ENCODE data around the gene STPG3. TPM values are rescaled to one million over a fixed set of nuclear protein-coding genes. Genes with fewer than 3 reads are reported as not detected.

STPG3 gene
- total and polyA plus RNA-seq, 2 of the 8 experiments (the other 6 are each of a cell fraction or from before 2014, with no cell fraction given) = not detected

DNA sequence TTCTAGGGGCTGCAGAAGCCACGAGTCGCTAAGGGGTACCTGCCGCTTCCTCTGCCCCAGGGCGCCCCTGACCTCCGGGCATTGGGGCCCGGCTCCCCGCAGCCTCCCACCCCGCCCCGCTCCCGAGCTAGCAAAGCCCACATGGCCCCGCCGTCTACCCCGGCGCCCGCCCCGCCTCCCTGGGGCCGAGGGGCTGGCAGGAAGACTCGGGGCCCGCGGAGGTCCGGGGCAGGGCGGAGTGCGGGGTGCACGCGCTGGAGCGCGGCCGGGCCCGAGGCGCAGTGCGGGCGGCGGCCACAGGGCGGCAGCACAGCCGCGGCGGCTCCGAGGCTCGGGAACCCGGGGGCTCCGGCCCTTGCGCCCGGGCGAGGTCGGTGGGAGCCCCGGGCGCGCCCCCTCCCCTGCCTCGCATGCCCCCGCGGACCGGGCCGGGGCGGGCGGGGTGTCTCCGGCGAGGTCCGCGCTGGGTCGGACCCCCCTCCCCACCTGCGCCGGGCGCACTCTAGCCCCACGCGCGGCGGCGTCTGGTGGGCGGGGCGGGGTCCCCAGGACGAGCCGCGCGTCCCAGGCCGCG is 44.2 kb downstream of the STPG3 start:
- H2BK120ac ChIP-seq (replicated peaks; ENCODE audit: low read depth, low read length) = no peak overlapping the region
- H3K14ac ChIP-seq (ENCODE audit: insufficient read length) = no peak overlapping the region
- H3K18ac ChIP-seq (ENCODE audit: extremely low read depth, low read length) = peak overlapping the region; percentile 52; the same call in 1 of the 2 replicates
- FAIRE-seq (no peak), DNase-seq (ENCODE audit: low read depth in 1 of 2, low spot score in 2 of 2) (peak in 1 of 2 experiments; percentile 90)
- H3K79me2 ChIP-seq (ENCODE audit: control insufficient read depth in 1 of 2, insufficient read depth in 2 of 2, low read length in 2 of 2) = no peaks in the 10 kb centered on the region
- no peaks in the 10 kb centered on the region for H3K79me1 ChIP-seq (ENCODE audit: low read depth, low read length)
- peaks cover 4% of the 10 kb centered on the region; the same call in 1 of the 2 replicates for H3K23me2 ChIP-seq (ENCODE audit: low read depth, low read length)
- H3K4me1 ChIP-seq (replicated peaks in 1 of 4; ENCODE audit: control insufficient read depth in 3 of 4, insufficient read depth in 4 of 4, low read length in 3 of 4) = peaks cover 3 to 28% (median 24%) of the 10 kb centered on the region in 4 experiments
- H2AK5ac ChIP-seq (ENCODE audit: low read depth, low read length) = no peak overlapping the region
- no peak overlapping the region for H2BK15ac ChIP-seq (ENCODE audit: low read length)
- peak overlapping the region; percentile 6 for H3K4ac ChIP-seq (replicated peaks; ENCODE audit: insufficient read length, low read depth, low read length)
- CTCF ChIA-PET (ENCODE audit: partially characterized antibody) = interaction anchor here (0.7 to 1.6 kb wide), 5 partner anchors 30 to 293 kb away, joined by 3 read pairs; no protein-coding TSS in a partner anchor
- H3K36me3 ChIP-seq (ENCODE audit: control insufficient read depth in 2 of 4, insufficient read depth in 4 of 4, low read length in 3 of 4) = no peaks in the 10 kb centered on the region
- H3K23ac ChIP-seq (ENCODE audit: insufficient read length) = no peak overlapping the region
- peaks cover 0 to 4% of the 10 kb centered on the region in 2 experiments; a peak in 2 of 4 replicates for H3K9me3 ChIP-seq (ENCODE audit: insufficient read depth in 2 of 2, low read depth in 1 of 2, low read length in 1 of 2)
- no peak overlapping the region for H3K56ac ChIP-seq (replicated peaks; ENCODE audit: insufficient read length, low read depth, low read length)
- H3K9ac ChIP-seq (replicated peaks in 1 of 4; ENCODE audit: extremely low read depth in 1 of 4, low read depth in 3 of 4, low read length in 3 of 4) = peak overlapping the region in 1 of 4 experiments; percentile 41; a peak in 1 of 7 replicates
- H3K4me3 ChIP-seq (ENCODE audit: extremely low read depth in 1 of 4, insufficient read depth in 2 of 4, low read depth in 3 of 4, low read length in 4 of 4) = peak overlapping the region in 3 of 4 experiments; percentile 25 to 60 (median 48); a peak in 4 of 8 replicates
- TF ChIP-seq PHF8 (conservative IDR thresholded peaks at IDR 0.05; ENCODE audit: low read depth, low read length) (0 out of 2 replicates have a peak, but pooled peaks have one; percentile 29), CHD2 (IDR thresholded peaks at IDR 0.05; ENCODE audit: low read length) (no peak), GABPA (IDR thresholded peaks at IDR 0.05; ENCODE audit: borderline replicate concordance, insufficient read depth, low read length) (peak; percentile 64; the same call in 1 of the 2 replicates), SP1 (IDR thresholded peaks at IDR 0.05; ENCODE audit: low read depth, low read length) (no peak), RBBP5 (IDR thresholded peaks at IDR 0.05; ENCODE audit: borderline replicate concordance, low read depth, low read length) (0 out of 2 replicates have a peak, but pooled peaks have one; percentile 25), RAD21 (IDR thresholded peaks at IDR 0.05 in 1 of 2, conservative IDR thresholded peaks at IDR 0.05 in 1 of 2; ENCODE audit: low read depth in 2 of 2, low read length in 2 of 2) (peak; percentile 33 to 78)
- TF ChIP-seq, protein P1, sequence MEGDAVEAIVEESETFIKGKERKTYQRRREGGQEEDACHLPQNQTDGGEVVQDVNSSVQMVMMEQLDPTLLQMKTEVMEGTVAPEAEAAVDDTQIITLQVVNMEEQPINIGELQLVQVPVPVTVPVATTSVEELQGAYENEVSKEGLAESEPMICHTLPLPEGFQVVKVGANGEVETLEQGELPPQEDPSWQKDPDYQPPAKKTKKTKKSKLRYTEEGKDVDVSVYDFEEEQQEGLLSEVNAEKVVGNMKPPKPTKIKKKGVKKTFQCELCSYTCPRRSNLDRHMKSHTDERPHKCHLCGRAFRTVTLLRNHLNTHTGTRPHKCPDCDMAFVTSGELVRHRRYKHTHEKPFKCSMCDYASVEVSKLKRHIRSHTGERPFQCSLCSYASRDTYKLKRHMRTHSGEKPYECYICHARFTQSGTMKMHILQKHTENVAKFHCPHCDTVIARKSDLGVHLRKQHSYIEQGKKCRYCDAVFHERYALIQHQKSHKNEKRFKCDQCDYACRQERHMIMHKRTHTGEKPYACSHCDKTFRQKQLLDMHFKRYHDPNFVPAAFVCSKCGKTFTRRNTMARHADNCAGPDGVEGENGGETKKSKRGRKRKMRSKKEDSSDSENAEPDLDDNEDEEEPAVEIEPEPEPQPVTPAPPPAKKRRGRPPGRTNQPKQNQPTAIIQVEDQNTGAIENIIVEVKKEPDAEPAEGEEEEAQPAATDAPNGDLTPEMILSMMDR (IDR thresholded peaks at IDR 0.05; ENCODE audit: control extremely low read depth in 1 of 3, insufficient read depth in 1 of 3, low read depth in 1 of 3, low read length in 3 of 3) = peak in 2 of 3 experiments; percentile 70 to 88; a peak in 3 of 4 replicates
- H4K8ac ChIP-seq (ENCODE audit: extremely low read depth, insufficient read depth, low read length) = peak overlapping the region; percentile 83; the same call in 1 of the 2 replicates
- WGBS, 2 experiments (ENCODE audit: extremely low coverage in 1 of 2, insufficient coverage in 1 of 2, insufficient read length in 1 of 2, insufficient replicate concordance in 2 of 2, low coverage in 1 of 2, low lambda C conversion rate in 2 of 2, missing lambda C conversion rate in 1 of 2) = 1% methylated on average over 13 of the region's 76 CpGs; no CpG with 5 or more reads in 1 of the 2 experiments
- no peak overlapping the region; the same call in 1 of the 2 replicates for H2BK20ac ChIP-seq (ENCODE audit: low read length)
- H2BK12ac ChIP-seq (ENCODE audit: low read depth, low read length) = peak overlapping the region; percentile 94; the same call in 1 of the 2 replicates
- POLR2A ChIA-PET (ENCODE audit: partially characterized antibody) = interaction anchor here (1.3 to 10.0 kb wide), 3 partner anchors 20 to 55 kb away, joined by 4 to 129 read pairs (median 8); partner anchors contain the start of gene TUBB4B
- H4K91ac ChIP-seq (replicated peaks; ENCODE audit: insufficient read length, low read length) = no peak overlapping the region
- no peak overlapping the region for H2AFZ ChIP-seq (ENCODE audit: low read length)
- H3K27me3 ChIP-seq (replicated peaks in 1 of 4; ENCODE audit: control insufficient read depth in 3 of 4, extremely low read depth in 1 of 4, insufficient read depth in 3 of 4, low read length in 3 of 4) = peaks cover 0 to 24% (median 12%) of the 10 kb centered on the region in 4 experiments; a peak in 5 of 7 replicates
- H2BK5ac ChIP-seq (ENCODE audit: low read depth, low read length) = no peak overlapping the region
- H4K20me1 ChIP-seq (replicated peaks in 1 of 2; ENCODE audit: control insufficient read depth in 1 of 2, insufficient read depth in 2 of 2, low read length in 2 of 2) = peaks cover 3 to 8% of the 10 kb centered on the region in 2 experiments
- peak overlapping the region; percentile 63 to 64 for H3K4me2 ChIP-seq (ENCODE audit: insufficient read depth in 1 of 2, low read depth in 2 of 2, low read length in 2 of 2)
- no peak overlapping the region for H3K27ac ChIP-seq (ENCODE audit: low read depth, low read length)
- H4K5ac ChIP-seq (ENCODE audit: insufficient read length, low read depth, low read length) = no peak overlapping the region

Measured in H1 (cell line).